ENCODE results near the gene ZMIZ2.

ZMIZ2 gene

DNA sequence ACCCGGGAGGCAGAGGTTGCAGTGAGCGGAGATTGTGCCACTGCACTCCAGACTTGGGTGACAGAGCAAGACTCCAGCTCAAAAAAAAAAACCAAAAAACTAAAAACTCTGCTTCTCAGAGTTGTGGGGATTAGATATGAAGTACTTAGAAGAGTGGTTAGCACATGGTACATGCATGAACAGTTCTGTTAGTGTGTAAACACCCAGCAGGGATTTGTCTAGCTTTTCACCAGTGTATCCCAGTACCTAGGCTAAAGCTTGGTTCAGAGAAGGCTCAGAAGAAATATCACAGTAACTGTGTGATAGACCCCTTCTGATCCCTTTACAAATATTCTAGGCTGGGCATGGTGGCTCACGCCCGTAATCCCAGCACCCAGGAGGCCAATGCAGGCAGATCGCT, 57.3 kb downstream of the ZMIZ2 start:
- TF ChIP-seq CTCF (IDR thresholded peaks at IDR 0.05; ENCODE audit: insufficient read depth, low read length, poor library complexity, severe bottlenecking), result no peak
- no peak for TF ChIP-seq EZH2phosphoT487 (conservative IDR thresholded peaks at IDR 0.05; ENCODE audit: low read length)
- H3K27ac ChIP-seq (ENCODE audit: low read depth, low read length), result no peak overlapping the region
- no peak overlapping the region for H3K9ac ChIP-seq (ENCODE audit: low read length)
- peaks cover 23% of the 10 kb centered on the region; the same call in 1 of the 2 replicates for H3K36me3 ChIP-seq (ENCODE audit: low read length)
- H3K79me2 ChIP-seq (ENCODE audit: insufficient read depth, low read length), result no peaks in the 10 kb centered on the region
- peaks cover 61% of the 10 kb centered on the region for H3F3A ChIP-seq (ENCODE audit: insufficient read depth)
- H3K9me2 ChIP-seq (replicated peaks; ENCODE audit: insufficient read depth, low read length), result no peaks in the 10 kb centered on the region
- no peaks in the 10 kb centered on the region for H3K9me3 ChIP-seq (ENCODE audit: insufficient read depth, low read length)
- H3K4me2 ChIP-seq (ENCODE audit: low read depth, low read length, poor library complexity, severe bottlenecking), result no peak overlapping the region
- peaks cover 16% of the 10 kb centered on the region for H4K20me1 ChIP-seq (ENCODE audit: low read depth, low read length)
- no peak overlapping the region for H2AFZ ChIP-seq (ENCODE audit: low read depth, low read length, severe bottlenecking)
- no peak overlapping the region for H3K4me3 ChIP-seq (ENCODE audit: insufficient read depth, low read length, poor library complexity, severe bottlenecking)
- no peaks in the 10 kb centered on the region for H3K27me3 ChIP-seq (ENCODE audit: low read length)

DNA sequence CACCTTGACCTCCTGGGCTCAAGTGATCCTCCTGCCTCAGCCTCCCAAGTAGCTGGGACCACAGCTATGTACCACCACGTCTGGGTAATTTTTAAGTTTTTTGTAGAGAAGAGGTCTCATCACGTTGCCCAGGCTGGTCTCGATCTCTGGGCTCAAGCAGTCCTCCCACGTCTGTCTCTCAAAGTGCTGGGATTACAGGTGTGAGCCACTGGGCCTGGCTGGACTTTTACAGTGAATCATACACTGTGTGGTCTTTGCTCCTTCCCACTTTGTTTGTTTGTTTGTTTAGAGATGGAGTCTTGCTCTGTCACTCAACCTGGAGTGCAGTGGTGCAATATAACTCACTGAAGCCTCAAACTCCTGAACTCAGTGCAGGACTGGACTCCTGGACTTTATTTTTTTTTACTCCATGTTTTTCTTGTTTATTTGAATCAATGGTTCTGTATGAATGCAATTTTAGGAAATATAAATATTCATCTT, 60.3 kb downstream of the ZMIZ2 start:
- H3K4me2 ChIP-seq (ENCODE audit: low read depth, low read length, poor library complexity, severe bottlenecking), result no peak overlapping the region
- H3K27ac ChIP-seq (ENCODE audit: low read depth, low read length), result no peak overlapping the region
- no peaks in the 10 kb centered on the region for H3K36me3 ChIP-seq (ENCODE audit: low read length)
- H3K9me2 ChIP-seq (replicated peaks; ENCODE audit: insufficient read depth, low read length), result no peaks in the 10 kb centered on the region
- no peaks in the 10 kb centered on the region for H3K79me2 ChIP-seq (ENCODE audit: insufficient read depth, low read length)
- H3F3A ChIP-seq (ENCODE audit: insufficient read depth), result peaks cover 38% of the 10 kb centered on the region
- H3K9me3 ChIP-seq (ENCODE audit: insufficient read depth, low read length), result no peaks in the 10 kb centered on the region
- H4K20me1 ChIP-seq (ENCODE audit: low read depth, low read length), result no peaks in the 10 kb centered on the region
- no peak overlapping the region for H2AFZ ChIP-seq (ENCODE audit: low read depth, low read length, severe bottlenecking)
- H3K27me3 ChIP-seq (ENCODE audit: low read length), result no peaks in the 10 kb centered on the region
- no peak overlapping the region for H3K4me3 ChIP-seq (ENCODE audit: insufficient read depth, low read length, poor library complexity, severe bottlenecking)
- TF ChIP-seq CTCF (IDR thresholded peaks at IDR 0.05; ENCODE audit: insufficient read depth, low read length, poor library complexity, severe bottlenecking) (no peak), EZH2phosphoT487 (conservative IDR thresholded peaks at IDR 0.05; ENCODE audit: low read length) (no peak)
- H3K9ac ChIP-seq (ENCODE audit: low read length), result no peak overlapping the region

- Histone ChIP-seq H2AFZ (ENCODE audit: low read depth, low read length, severe bottlenecking) (no peak overlapping the region), H3K9me2 (replicated peaks; ENCODE audit: insufficient read depth, low read length) (no peaks in the 10 kb centered on the region), H3K9ac (ENCODE audit: low read length) (no peak overlapping the region), H3K79me2 (ENCODE audit: insufficient read depth, low read length) (no peaks in the 10 kb centered on the region), H4K20me1 (ENCODE audit: low read depth, low read length) (no peaks in the 10 kb centered on the region), H3K9me3 (ENCODE audit: insufficient read depth, low read length) (no peaks in the 10 kb centered on the region), H3K27me3 (ENCODE audit: low read length) (no peaks in the 10 kb centered on the region), H3K36me3 (ENCODE audit: low read length) (no peaks in the 10 kb centered on the region), H3K4me2 (ENCODE audit: low read depth, low read length, poor library complexity, severe bottlenecking) (no peak overlapping the region), H3F3A (ENCODE audit: insufficient read depth) (peaks cover 17% of the 10 kb centered on the region), H3K27ac (ENCODE audit: low read depth, low read length) (no peak overlapping the region), H3K4me3 (ENCODE audit: insufficient read depth, low read length, poor library complexity, severe bottlenecking) (no peak overlapping the region)
- TF ChIP-seq EZH2phosphoT487 (conservative IDR thresholded peaks at IDR 0.05; ENCODE audit: low read length), result no peak
- no peak for TF ChIP-seq CTCF (IDR thresholded peaks at IDR 0.05; ENCODE audit: insufficient read depth, low read length, poor library complexity, severe bottlenecking)
These were observed 62.4 kb downstream of the ZMIZ2 start for GRCh38 chr7:44811093-44811492.

Measured in SU-DHL-6 (cell line).